SW 1271 (cell line): ENCODE results near the gene GRIN2B.

Experiments used
- DNase-seq, 2 experiments: peaks; one replicate each; lab custom pipeline; 2025; lab: John Stamatoyannopoulos, UW

GRIN2B gene

DNA sequence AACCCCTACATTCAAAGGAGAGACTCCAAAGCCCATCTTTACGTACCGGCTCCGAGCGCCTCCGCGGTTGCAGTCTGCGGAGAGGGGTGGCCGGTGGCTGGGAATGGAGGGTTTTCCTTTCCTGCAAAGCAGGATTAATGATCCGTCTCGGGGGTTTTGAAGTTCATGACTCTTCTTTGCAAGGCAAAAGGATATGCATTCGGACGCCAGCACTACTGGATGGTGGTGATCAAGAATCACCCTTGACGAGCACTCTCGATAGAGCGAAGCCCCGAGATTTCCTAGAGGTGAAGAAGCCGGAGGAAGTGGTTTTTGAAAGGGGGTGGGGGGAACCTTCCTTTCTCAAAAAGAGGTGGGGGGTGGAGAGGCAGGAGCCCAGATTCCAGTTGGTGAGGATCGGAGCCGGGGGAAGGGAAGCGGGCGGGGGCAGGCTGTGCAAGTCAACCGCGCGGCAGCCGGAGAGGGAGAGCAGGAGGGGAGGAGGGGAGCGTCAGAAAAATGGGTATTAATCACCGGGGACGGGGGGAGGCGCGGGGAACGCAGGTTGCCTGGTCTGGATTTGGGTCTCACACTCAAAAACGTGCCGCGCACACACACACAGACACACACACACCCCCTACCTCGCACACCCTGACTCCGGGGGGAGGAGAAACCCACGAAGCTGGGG is at the start of gene GRIN2B:
Gene GRIN2B, minus strand, starts transcription at position 307 of the 667 bp plus-strand sequence. CDS start 115,394 bp downstream, outside the sequence.
- DNase-seq: no peak

DNA sequence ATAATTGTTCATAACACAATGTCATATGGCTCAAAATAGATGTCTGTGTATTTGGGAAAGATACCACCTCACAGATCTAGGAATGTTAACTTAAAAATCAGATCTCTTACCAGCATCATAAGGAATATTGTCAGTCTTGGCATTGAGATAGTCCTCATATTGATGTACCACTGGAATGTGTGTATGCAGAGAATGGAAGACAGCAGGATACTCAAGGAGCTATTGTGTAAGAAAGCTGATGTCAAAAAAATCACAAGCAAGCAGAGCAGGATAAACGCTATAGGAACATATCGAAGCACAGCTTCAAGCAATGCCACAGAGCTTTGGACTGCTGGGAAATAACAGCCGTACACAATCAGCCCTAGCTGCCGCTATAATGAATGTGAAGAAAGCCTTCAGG is 45.1 kb upstream of the GRIN2B start:
- no peak for DNase-seq

DNA sequence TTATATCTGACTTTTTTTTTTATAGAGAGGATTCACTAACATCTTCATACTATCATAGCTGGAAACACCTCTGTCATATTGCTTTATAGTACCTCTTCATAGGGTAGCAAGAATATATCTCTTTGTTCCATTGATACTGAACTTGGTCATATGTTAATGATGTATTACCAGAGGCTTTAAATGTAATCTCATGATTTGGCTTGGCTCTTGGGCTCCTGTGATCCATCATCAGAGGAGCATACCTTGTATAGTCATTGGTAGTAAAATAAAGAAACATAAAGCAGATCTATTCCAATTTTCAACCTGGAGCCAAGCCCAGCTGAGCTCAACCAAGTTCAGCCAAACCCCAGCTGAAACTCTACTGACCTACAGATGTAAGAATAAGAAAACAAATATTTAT is 43.2 kb upstream of the GRIN2B start:
- no peak for DNase-seq

DNA sequence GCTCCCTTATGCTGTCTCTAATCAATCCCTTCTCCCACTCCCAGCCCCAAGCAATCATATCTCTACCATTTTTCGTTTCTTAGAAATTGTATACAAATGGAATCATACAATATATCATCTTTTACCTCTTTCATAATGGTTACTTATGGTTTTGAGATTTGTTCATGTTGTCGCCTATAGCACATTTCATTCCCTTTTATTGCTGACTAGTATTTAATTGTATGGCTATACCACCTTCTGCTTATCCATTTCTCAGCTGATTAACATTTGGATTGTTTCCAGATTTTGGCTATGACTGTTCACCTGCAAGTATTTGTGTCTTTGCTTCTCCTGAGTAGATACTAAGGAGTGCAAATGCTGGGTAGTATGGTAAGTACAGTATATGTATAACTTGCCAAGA is 36.7 kb upstream of the GRIN2B start:
- DNase-seq: no peak

DNA sequence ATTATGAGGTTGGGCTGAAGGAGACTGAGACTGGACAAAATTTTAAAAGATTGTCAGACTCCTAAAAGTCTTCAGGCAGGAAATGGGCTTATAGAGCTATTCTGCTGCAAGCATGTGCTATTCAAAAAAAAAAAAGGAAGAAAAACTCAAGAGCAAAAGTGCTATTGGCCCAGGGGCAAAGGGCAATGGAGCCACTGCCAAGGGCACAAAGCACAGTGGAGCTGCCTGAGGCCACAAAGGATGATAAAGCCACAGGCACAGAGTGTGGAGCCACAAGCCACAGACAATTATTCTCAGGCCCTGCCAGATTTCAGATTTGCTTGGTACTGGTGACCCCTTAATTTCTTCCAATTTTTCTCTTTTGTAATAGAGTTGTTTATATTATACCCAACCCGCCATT is 29.6 kb upstream of the GRIN2B start:
- no peak for DNase-seq

DNA sequence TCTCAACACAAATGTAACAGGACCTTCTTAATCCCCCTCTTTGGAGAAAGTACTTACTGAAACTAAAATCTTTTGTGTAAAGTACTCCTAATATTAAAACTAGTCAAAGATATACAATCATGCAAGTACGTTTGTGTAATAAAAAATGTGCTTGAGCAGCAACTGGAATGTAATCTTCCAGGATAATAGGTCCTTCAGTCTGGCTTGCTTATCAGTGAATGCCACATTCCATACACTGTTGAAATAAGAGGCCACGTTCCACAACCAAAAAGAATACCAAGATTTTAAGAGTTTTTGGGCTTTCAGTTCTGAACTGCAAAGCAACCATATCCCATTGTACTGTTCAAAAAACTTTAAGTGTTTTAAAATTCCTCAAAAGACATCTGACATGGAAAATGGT is 26.2 kb upstream of the GRIN2B start:
- DNase-seq: no peak

DNA sequence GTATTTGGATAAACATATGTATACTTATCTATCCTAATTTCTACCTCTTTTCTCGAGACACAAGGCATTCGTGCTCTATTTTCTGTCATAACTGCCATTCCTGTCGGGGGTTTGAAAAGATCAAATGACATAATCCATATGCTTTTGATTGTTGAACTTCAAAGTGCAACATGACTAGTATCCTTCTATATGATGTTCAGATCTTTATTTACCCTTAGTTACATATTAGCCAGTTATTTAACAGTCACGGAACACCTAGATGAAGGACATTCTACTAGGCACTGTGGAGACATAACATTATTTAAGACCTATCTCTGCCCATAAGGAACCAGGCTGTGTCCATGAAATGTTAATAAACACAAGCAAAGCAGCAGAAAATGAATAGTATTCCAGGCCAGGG is 11.2 kb upstream of the GRIN2B start:
- no peak for DNase-seq

DNA sequence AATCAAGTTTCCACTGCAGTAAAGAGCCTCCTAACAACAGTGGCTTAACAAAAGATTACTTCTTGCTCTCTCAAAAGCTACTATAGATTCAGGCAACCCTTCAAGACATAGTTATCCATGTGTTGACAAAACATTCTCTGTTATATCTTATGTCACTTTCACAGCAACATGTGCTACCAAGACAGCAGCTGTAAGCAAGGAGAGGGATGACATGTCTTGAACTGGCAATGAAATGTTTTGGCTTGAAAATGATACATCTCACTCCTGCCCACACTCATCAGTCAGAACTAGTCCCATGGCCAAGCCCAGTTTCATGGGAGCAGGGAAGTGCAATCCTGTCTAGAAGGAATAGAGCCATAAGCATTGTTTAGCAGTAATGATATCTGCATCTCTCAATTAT is 10.7 kb upstream of the GRIN2B start:
- DNase-seq: no peak

DNA sequence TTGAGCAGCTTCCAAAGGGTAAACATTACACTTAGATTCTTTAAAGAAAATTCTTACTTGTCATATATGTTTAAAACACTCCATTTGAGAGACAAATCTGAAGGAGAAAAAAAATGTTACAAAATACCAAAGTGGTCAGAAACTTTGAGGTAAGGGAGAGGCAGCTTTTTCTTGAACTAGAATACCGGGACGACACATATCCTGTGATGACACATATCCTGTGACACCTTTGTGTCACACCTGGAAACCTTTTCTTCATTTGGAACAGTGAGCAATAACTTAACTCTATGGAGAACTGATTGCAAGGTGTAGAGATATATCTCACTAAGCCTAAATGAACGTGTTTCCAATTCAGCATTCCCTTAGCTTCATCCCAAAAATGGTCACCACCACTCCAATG is 4.6 kb upstream of the GRIN2B start:
- DNase-seq: no peak

DNA sequence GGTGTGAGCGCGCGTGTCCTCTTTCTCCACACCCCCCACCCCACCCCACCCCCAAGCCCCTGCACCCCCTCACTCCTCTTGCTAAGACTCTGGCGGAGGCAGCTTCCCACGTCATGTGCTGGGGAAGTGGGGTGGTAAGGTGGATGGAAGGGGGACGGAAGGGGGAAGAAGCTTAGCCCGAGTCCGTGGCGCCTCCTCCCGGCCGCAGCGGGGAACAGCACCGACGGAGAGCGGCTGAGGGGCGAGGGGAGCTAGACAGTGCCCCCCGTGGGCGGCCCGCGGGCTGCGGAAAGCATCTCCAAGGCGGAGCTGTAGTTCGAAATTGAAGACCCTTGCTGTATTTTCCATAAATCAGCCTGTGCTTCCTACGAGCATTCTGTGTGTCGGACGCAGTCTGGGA is 588 bp upstream of the GRIN2B start:
- no peak for DNase-seq

DNA sequence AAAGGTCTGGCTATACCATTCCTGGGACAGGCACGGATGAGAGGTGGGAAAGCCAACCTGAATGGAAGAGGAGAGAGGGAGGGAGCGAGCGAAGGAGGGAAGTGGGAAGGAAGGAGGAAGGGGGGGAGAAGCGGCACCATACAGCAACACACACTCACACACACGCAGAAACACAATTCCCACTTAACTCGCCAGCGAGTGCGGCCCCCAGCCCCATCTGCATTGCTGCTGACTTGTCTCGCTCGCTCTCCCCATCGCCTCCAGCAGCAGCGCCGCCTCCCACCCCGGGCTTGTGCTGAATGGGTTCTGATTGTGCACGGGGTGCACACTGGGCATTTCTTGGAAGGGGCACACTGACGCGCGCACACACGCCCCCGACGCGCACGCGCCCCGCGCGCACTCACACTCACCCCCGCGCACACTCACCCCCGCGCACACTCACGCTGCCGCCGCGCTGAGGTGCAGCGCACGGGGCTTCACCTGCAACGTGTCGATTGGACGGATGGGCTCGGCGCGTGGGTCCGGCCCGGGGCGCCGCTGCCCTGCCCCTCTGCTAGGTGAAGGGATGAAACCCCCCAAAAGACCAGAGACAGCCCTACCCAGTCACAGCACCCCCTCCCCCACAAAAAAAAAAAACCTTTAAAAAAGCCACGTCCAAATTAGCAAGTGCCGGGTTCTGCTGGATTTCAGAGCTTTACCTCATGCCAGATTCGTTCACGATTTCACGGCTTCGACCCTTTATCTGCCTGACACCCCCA is 685 bp downstream of the GRIN2B start:
- DNase-seq: no peak

DNA sequence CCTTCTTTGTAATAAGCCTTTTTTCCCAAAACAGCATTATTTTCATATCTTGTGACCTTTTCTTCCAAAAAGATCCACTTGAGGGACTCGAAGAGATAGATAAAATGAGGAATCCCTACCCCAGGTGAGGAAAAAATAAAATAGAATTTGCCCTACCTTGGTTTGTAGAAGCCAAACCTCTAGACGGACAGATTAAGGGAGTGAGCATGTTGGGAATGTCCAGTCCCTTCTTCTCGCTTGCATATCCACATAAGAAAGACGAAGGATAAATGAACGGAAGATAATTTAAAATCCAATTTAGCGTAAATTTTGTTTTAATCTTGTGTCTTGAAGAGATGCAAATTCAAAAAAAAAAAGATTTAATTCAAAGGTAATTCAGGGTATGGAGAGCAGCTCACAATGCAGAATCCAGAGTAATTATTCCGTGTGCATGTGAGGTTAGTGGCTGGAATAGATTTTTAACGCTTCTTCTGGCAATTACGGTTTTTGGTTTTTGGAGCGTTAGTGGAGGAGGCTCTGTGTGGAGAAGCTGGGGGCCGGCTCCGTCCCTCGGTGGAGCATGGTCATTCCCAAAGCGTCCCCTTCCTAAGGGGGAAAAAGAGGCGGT is 1.5 kb downstream of the GRIN2B start:
- DNase-seq: no peak

DNA sequence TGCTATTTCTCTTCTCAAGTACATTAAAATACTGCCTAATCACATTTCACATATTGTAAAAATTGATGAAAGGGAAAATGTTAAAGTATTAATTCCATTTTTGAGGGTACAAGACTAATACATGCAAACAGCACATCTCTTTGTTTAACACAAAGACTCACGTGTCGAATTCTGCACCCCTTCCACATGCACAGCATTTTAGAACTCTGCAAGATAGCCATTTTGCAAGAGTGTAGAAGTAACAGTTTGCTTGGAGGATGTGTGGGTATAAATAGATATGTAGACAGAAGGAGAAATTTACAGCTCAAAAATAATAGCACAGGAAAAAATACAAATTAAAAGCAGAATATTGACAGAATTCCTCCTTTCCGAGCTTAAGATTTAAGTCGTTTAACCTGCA is 2.5 kb downstream of the GRIN2B start:
- no peak for DNase-seq

DNA sequence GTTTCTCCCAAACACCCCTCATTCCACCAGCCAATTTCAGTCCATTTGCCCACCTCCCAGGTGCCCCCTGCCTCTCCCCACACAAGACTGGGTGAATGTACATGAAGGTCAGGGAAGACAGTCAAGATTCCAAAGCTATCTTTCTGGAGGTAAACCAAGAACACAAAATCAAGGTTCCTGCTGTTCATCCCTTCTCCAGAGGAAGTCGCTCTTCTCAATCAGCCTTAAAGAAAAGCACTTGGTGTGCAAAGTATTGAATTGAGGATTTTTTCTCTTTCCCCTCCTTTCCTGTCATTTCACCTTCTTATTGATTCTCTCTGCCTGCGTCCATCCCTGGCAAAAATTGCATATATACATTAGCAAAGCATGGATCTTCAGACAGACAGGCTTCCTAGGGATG is 4.5 kb downstream of the GRIN2B start:
- no peak for DNase-seq

DNA sequence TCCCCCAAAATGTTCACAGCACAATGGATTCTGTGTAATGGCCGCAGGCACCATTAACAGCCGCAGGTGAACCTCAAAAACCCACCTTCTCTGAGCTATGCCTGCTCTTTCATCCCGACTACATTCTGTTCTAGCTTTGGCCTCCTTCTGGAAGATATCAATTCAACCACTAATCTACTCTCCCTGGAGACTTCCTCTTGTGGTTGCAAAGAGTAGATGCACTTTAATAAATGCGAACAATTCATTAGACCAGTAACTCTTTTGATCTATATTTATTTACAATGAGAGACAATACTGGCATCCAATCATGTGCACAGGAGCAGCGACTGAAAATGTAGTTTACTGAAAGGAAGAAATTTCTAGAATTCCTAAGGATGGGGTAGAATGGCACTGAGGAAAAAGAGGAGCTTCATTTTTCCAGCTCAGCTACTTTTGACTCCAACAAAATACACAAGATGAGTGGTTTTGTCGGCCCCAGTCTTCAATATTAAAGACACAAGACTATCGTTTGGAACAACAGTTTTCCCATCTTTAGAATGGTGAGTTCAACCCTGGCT is 5.3 kb downstream of the GRIN2B start:
- DNase-seq: no peak

DNA sequence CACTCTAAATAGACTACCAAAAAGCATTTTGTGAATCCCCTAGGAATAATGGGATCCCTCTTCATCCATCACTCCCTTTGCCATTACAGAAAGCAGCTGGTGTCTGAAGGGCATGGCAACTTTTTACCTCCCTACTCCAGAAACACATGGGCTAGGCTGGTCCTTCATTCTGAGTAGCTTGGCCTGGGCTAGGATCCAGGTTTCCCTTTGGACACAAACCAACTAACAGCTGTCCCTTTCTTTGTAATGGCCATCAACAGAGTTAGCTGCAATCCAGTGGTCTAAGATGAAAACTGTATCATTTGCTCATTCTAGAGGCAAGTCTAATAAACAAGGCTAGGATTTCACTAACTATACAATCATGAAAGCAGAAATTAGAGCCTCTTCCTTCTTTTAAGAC is 7.4 kb downstream of the GRIN2B start:
- DNase-seq: no peak

DNA sequence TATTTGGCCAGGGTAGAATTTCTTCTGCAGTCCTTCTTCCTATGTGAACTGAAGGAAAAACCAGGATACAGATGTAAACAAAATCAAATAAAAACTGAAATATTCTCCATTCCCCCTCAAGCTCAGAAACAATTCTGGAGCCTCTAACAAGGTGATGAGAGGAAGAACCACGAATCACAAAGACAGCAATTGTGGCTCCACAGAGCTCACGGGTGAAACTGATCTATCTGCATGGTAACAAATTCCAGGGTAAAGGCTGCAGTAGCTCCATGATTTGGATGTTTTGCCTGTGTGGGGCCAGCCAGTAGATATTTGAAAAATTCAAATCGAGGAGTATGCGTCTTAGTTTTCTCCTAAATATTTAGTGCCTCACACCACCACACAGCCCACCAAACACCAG is 10.6 kb downstream of the GRIN2B start:
- DNase-seq: no peak

DNA sequence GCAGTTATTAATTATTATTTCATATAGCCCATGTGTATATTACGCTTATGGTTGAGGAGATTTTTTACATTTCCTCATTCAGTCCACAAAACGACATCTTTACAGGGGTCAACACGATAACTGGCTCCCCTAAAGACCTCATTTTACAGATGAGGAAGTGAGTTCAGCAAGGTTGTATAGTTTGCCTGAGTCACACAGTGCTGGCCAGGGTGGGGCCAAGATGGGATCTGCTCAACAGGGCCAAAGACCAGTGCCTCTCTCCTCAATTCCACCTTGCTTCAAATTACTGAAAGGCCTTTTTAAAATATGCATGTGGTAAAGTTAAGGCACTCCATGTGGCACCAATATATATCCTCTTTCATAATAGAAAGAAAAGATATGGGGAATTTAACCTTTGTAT is 13.1 kb downstream of the GRIN2B start:
- no peak for DNase-seq

DNA sequence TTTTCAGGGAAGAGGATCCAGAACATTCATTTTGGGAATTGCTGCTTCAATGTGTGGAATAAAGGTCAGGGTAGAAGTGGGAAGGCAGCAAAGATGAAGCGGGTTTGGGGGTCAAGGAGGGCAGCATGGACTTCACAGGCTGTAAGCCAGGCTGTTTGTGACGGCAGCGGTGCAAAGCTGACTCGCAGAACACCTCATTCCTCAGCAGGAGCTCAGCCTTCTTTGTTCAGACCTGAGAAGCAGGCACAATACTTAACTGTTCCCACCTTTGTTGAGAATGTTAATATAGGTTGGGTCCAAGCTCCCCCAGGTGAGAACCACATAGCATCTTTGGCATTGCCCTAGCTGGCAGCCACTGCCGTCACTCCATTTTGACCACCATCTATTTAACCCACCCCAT is 16.7 kb downstream of the GRIN2B start:
- DNase-seq: no peak

DNA sequence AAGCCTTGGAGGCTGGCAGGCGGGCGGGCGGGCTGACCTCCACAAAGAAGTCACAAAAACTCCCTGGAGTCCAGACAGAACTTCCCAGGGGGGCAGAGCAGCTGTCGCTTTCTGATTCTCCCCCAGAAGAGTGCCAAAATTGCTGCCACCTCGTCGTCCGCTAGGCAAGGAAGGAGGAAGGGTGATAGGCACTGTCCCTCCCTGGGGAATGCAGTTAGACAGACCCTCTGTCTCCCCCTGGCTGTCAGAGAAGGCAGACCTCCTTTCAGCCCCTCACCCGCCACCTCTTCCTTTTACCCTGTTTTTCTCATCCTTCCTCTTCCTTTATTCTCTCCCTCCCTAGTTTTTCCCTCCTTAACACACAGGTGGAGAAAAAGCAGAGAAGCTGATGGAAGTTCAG is 18.7 kb downstream of the GRIN2B start:
- DNase-seq: no peak

DNA sequence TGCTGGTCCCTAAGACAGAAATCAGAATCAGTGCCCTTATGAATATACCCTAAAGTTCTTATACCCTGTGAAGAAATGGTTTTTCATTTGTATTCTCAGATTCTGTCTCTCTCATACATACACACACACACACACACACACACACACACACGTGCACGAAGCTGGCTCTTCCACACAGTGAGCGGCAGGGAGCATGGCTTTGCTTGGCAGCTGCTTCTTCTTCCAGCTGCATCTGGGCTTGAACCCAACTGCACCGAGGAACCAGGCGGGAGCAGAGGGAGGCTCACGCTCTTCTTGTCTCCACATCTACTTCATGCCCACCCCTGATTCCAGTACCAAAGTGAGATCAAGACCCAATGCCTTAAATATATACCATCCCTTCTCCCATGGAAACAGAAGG is 19.4 kb downstream of the GRIN2B start:
- no peak for DNase-seq

DNA sequence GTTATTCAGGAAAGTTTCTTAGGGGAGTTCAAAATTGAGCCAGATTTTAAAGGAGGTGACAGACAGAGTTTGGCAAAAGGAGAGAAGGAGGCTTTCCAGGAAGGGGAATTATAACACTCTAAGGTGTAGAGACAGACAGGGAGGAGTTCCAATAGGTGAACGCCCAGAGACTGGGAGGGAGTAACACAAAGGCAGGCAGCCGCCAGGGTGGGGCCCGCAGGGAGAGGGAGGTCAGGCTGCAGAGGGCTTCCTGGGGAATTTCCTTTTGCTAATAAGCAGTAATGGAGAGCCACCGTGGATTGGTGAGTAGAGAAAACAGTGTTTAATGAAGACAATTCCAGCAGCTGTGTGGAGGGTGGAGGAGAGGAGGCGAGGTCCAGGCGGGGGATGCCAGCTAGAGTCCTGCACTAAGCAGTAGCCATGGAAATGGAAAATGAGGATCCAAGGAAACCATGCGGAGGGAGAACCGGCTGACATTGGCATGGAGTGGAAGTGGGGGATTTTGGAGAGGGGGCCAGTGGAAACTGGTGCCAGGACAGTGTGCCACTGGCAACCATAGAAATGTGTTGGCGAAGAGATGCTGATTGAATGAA is 22.2 kb downstream of the GRIN2B start:
- no peak for DNase-seq

DNA sequence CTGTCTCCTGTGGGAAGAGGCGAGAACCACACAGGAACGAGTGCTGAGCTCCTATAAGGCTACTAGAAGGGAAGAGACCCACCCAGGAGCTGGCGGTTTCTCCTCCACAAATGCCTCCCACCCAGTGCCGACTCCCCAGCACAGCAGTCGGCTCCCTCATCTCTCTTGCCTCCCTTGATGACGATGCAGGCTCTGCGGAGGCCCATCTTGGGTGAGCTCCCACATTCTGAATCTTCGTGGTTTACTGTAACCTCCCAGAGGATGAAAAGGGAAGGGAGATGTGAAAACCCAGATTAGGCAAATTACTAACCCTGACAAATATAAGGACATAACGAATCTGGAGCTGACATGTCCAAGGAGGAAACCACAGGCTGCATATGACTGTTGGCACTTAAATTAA is 23.8 kb downstream of the GRIN2B start:
- DNase-seq: no peak
